ENCODE data around the gene SLC13A4. TPM values are rescaled to one million over a fixed set of nuclear protein-coding genes. Genes with fewer than 3 reads are reported as not detected.
"Not testable (repeated sequence)": the region's sequence is repeated elsewhere in the genome, so short reads cannot be mapped to it uniquely, and the experiment has no call there.

Gene SLC13A4
- total RNA-seq, 1 experiment from 2014 or later, result not detected

DNA sequence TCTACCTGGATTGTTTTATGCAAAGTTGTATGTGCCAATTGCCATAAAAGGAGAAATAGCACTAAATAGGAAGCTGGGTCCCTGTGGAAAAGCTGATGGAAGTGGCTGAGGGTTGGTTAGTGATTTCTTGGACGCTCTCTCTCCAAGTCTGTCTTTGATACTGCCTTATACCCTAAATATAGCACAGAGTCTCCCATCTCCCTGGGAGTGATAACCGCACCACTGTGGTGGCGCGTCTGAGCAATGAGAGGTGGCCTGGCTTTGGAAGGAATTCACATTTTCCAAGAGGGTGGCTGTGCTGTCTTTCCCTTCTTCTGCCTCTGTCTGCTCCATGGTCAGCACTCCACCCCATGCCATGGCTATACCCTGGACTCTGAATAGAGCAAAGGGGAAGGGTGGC lies 34.4 kb downstream of the SLC13A4 start:
- DNase-seq (ENCODE audit: low read depth), result no peak

DNA sequence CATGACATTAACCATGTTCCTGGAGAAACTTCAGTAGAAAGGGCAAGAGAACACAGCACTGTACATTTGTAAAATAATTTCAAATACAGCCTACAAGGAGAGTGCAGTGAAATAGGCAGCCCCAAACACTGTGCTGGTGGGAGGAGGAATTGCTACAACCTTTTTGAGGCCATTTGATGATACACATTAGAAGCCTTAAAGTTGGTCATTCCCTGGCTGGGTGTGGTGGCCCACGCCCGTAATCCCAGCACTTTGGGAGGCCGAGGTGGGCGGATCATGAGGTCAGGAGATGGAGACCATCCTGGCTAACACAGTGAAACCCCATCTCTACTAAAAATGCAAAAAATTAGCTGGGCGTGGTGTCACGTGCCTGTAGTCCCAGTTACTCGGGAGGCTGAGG lies 35.4 kb downstream of the SLC13A4 start:
- not testable (repeated sequence) for DNase-seq (ENCODE audit: low read depth)

DNA sequence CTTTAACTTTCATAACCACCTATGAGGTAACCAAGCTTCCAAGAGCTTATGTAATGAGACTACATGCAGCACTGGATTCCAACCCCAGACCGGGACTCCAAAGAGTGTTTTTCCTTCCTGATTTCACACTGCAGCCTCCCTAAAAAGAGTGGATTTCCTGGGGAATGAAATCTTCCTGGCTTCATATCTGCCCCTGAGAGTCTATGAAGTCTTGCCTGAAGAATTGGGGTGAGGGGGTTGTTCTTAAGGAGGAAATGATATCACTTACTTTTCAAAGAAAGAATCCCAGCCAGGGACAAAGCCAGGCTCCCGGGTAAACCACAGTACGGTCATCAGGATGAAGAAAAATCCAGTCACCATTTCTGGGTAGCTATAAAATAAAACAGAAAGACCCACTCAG lies 35.9 kb downstream of the SLC13A4 start:
- peak; percentile 70 for DNase-seq (ENCODE audit: low read depth)

DNA sequence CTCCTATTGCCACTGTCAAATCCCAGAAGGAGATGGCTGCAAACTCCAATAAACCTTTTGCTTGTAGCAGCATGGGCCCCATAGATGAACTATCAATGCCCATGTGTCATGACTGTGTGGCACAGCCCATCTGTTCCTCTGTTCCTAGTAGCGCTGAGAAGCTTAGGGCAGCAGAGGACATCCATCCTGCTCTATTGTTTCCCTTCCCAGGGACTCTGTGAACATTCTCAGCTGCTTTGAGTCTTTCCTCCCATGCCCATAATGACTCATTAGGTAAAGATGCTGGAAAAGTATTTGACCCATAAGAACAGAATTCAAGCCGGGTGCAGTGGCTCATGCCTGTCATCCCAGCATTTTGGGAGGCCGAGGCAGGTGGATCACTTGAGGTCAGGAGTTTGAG lies 37.4 kb downstream of the SLC13A4 start:
- DNase-seq (ENCODE audit: low read depth), result peak; percentile 88

DNA sequence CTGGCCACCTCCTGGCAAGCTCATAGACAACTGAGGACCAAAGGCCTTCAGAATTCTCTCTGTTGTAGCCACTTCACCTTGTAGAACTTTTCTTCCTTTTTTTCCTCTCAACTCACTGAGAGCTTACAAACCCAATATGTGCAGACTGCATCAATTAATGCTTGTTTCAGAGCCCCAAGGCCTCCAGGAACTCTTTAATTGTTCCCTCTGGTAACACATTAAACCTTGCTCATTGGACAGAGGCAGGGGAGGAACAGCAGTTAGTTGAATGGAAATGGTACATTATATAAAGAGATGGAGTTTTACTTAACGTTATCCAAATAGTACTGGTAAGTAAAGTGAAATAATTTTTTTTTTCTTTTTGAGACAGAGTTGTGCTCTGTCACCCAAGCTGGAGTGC lies 40.5 kb downstream of the SLC13A4 start:
- no peak for DNase-seq (ENCODE audit: low read depth)

DNA sequence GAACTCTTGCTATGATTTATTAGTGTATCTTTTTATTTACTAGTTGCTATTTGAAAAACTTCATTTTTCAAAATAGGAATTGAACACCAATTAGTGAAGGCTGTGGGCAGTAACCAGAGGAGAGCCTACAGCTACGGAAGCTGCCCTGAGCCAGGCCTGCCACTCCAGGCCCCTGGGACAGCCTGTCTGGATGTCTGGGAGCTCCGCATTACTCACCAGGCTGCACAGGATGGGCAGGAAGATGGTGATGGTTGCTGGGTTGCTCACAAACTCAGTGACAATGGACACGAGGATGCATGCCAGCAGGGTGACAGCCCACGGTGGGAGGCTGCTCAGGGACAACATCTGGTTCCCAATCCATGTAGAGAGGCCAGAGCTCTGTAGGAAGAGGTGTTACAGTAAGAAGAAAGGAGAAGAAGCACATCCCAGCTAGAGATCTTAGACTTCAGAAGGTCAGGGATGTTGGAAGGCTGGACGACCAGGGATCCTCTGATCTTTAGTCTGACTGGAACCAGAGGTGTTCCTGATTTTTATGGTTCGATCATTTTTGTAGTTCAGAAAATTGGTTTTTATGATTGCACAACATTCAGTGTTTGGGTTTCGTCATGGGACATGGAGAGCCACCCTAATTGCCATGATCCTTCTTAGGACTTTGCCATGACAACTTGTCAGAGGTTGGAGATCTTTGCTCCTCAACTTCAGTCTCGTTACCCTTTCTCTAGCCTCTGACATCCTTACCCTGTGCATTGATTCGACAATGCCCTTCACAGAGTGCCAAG lies 42.5 kb downstream of the SLC13A4 start:
- DNase-seq (ENCODE audit: low read depth), result peak; percentile 76

DNA sequence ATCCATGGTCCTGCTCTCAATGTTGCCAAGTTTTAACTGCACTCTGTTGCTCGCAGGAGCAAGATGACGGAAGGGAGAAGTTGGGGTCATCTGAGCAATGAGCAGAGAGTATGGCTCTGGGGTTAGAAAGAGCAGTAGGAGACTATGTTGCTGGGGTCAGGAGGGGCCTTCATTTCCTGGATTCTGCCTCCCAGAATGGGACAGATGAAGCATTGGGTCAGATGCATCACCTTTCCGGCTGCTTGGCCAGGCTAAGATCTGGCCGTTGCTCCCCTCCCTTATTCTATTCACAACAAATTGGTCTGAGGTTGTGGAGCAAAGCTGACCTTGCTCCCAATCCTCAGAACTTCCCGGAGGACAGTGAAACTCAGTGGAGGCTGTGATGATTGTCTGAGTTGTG lies 43.3 kb downstream of the SLC13A4 start:
- DNase-seq (ENCODE audit: low read depth), result peak; percentile 30

DNA sequence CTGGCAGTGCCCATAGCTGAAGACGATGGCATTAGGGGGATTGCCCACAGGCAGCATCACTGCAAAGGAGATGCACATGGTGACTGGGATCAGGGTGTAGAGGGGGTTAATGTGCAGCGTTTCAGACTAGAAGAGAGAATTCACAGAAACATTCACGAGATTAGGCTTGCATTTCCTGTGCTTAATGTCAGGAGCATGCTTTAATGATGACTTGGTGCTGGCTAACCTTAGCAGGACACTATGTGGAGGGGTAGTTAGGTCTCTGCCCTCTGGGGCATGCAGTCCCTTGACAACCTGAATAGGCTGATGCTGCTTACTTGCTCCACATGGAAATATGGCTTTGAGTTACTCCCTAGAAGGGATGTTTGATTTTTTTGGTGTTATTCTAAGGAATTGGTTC lies 43.9 kb downstream of the SLC13A4 start:
- peak; percentile 86 for DNase-seq (ENCODE audit: low read depth)

DNA sequence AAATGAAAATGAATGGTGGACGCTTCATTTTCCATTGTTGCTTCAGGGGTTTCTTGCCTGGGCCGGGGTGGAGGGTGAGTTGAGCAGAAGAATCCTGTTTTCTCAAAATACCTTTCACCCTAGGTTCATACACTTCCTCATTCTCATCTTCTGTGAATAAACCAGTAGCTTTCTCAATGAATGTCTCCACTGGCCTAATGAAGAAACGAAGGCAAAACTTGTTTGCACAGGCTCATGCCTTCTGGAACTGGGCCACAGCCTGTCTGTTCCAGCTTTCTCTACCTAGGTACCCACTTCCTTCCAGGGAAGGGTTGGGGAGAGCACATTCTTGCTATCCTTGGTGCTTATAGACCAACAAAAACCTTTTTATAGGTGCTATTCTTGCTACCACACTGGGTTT lies 44.4 kb downstream of the SLC13A4 start:
- no peak for DNase-seq (ENCODE audit: low read depth)

DNA sequence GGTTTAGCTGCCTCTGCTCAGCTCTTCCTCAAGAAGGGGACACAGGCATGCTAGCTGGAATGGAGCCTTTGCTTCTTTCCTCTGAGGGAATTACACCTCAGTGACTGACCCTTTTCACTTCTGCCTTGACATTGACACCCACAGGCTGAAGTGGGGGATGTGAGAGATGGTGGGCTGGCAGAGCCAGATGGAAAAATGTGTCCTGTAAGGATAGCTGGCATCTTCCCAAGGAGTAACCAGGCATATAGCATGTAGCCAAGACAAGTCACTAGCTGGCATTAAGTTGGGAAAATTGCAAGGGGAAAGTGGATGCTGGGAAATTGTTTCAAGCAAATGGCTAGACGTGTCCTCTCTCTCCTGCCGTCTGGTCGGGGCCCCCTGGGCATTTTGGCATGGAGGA lies 45.8 kb downstream of the SLC13A4 start:
- peak; percentile 26 for DNase-seq (ENCODE audit: low read depth)

DNA sequence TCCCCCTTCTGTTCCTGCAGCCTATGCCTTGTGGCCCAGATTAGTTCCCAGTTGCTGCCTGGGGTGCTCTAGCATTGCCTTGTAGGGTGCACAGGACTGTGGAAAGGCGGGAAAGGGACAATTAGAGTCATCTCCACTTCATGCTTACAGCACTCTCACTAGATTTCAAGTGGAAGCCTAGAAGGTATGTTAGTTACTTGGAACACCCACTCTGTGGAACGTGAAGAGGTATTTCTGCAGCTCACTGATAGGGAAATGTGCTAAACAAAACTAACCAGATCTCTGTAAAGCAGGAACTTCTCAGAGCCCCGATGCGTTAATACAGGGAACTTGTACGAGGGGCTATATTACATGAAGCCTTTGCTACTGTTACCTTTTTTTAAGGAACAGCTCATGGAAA lies 46.2 kb downstream of the SLC13A4 start:
- DNase-seq (ENCODE audit: low read depth), result no peak

DNA sequence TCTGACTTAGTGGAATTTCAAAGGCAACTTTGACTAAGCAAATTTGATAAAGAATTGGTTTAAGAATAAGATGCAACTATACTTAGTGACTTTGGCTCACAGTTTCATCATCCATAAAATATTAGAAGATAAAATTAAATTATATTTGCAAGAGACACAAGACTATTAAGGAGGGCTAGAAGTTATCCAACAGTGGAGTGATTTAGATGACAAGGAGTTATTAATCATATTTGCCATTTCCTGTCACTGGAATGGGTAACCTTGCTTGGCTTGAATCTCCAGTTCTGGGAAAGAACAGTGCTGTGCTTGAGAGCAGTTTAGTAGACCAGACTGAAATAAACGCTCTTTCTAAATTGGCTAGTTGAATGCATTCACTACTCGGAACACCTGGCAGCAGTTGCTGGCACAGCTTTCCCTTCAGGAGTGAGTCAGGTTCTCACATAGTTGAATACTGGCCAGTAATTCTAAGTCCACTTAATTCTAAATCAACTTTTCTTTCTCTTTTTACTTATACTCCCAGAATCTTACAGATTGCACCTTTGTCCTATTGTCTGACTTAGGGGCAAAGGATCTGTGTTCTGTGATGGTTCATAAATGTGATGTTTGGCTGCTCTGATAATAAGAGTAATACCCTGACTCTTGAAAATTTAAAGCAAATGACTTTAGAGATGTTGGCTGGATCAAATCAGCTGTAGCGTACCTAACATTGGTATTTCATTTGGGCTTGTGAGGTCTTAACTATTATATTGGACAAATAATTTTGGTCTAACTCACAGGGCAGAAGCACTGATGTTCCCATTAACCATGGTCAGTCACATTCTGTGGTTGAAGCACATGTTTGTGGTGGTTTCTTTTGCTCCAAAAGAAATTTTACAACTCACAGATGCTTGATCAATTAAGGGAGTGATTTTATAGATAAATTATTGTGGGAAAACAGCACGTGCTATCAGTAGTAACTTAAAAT lies 49.1 kb downstream of the SLC13A4 start:
- DNase-seq (ENCODE audit: low read depth), result peak; percentile 90

DNA sequence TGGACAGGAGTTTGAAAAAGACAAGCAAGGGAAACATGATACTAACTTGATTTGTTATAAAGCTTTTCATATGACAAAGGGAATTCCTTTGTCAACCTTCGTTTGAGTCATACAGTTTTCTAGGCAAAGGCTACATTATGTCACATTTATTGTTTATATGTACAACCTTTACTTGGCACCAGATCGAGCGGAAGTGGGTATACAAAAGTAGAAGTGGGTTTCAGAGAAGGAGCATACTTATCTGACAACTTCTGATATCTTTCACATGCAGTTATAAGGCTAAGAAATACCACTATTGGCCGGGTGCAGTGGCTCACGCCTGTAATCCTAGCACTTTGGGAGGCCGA lies 54.7 kb downstream of the SLC13A4 start:
- peak; percentile 95 for DNase-seq (ENCODE audit: low read depth)

DNA sequence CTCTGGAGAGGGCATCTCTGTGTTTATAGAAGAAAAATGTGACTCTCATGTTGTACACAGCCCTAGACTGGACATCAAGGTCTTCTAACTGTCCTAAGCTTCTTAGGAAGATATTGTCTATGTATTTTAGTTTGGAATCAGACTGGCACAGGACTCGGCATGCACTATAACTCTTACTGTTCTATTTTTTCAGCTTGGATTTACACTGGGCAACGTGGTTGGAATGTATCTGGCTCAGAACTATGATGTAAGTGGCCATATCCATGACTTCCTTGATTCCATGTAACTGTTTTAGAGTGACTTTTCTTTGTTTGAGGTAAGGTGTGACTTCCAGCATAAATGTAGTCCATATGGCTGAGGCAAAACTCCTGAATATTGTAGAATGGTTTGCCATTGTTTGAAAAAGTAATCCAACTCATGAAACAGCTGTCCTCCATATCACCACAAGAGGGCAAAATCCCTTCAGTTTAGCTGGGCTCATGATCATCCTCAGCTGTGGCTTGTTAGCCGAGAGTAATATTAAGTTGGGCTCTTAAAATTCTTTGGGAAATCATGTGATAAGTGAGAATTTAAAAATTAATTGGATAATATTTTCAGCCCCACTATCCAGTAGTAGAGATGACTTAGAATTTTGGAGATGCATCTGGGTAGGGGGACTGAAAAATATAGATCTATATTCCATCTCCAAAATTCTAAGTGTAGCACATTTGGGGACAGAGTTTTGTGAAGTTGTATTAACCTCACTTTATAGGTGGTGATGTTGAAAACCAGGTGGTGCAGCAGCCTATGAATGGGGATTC lies 55.2 kb downstream of the SLC13A4 start:
- peak; percentile 82 for DNase-seq (ENCODE audit: low read depth)

DNA sequence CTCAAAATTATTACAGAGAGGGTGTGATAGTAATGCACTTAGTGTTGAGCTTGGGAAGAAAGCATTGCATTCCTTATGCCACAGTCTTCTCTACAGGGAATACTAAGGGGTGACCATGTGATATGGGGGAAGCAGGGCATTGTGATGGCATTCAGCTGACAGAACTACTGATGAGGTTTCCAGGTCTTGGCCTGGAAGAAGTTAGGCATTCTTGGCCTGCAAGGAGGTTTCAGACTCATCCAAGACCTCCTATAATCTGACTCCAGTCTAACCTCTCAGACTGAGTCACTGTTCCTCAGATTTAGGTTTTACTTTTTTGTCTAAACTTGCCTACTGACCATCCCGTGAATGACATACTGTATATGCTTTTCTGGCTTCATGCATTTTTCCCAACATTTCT lies 57.8 kb downstream of the SLC13A4 start:
- peak; percentile 90 for DNase-seq (ENCODE audit: low read depth)

DNA sequence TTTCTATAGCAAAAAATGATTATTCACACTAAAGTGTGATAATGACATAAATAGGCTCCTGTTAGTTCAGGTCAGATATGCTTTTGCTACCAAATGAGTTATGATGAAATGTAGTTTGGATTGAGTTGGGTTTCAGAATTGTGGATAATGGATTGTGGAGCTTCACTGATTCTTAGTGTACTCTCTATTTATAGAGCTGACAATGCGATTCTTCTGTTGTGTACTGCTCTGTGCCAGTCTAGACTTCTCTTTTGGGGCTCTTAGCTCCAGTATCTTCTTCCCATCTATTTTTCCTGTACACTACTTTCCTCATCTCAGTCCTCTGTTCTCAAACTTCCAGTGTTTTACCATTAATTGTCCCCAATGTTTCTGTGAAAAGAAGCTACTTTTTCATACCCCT lies 58.2 kb downstream of the SLC13A4 start:
- DNase-seq (ENCODE audit: low read depth), result no peak

DNA sequence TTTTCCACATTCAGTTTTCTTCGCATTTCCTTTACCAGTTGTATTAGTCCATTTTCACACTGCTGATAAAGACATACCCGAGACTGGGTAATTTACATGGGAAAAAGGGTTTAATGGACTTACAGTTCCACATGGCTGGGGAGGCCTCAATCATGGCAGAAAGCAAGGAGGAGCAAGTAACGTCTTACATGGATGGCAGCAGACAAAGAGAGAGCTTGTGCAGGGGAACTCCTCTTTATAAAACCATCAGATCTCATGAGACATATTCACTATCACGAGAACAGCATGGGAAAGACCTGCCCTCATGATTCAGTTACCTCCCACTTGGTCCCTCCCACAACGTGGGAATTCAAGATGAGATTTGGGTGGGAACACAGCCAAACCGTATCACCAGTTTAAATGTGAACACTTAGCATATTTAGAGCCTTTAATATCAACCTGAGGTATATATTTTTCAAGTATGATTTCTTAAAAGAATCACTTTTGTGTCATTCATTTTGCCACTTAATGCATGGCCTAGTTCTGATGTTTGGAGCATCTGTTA lies 59.1 kb downstream of the SLC13A4 start:
- DNase-seq (ENCODE audit: low read depth), result not testable (repeated sequence)

DNA sequence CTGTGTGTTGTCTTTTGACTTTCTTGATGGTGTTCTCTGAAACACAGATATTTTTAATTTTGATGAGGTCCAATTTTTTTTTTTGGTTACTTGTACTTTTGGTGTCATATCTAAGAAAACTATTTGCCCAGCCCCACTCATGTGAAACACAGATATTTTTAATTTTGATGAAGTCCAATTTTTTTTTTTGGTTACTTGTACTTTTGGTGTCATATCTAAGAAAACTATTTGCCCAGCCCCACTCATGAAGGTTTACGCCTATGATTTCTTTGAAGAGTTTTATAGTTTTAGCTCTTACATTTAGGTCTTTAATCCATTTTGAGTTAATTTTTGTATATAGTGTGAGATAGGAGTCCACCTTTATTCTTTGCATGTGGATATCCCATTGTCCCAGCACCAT lies 60.4 kb downstream of the SLC13A4 start:
- DNase-seq (ENCODE audit: low read depth), result not testable (repeated sequence)

DNA sequence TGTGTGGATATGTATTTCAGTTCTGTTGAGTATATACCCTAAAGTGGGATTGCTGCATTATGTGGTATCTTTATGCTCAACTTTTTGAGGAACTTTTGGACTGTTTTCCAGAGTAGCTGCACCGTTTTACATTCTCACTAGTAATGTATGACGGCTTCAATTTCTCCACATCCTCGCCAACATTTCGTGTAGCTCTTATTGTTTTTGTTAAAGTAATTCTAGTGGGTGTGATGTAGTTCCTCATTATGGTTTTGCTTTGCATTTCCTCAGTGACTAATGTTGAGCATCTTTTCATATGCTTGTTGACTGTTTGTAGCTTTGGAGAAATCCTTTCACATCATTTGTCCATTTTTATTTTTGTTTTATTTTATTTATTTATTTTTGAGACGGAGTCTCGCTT lies 61.1 kb downstream of the SLC13A4 start:
- DNase-seq (ENCODE audit: low read depth), result no peak

DNA sequence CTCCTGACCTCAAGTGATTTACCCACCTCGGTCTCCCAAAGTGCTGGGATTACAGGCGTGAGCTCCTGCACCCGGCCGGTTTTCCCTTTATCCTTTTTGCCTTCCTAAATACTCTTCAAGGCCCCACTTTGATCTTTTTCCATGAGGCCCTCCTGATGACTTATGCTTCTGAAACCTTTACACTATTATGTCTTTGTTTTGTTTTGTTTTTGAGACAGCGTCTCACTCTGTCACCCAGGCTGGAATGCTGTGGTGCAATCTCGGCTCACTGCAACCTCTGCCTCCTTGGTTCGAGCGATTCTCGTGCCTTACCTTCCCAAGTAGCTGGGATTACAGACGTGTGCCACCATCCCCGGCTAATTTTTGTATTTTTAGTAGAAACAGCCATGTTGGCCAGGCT lies 61.8 kb downstream of the SLC13A4 start:
- DNase-seq (ENCODE audit: low read depth), result peak; percentile 57

DNA sequence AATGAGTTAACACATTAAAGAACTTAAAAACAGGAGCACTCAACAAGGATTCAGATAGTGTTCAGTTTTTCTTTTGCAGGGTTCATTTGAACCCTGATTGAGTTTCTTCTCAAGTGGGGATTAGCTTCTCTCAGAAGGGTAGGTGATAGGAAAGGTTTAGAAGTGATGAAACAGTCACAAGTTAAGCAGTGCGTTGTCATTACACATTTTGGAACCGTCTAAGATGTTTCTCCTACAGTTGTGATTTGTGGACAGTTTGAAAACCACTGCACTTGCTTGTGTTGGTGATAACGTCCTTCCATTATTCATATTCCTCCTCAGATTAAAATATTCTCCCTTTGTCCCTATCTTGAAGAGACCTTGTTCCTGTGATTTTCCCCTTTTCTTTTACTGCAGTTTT lies 62.9 kb downstream of the SLC13A4 start:
- DNase-seq (ENCODE audit: low read depth), result no peak

DNA sequence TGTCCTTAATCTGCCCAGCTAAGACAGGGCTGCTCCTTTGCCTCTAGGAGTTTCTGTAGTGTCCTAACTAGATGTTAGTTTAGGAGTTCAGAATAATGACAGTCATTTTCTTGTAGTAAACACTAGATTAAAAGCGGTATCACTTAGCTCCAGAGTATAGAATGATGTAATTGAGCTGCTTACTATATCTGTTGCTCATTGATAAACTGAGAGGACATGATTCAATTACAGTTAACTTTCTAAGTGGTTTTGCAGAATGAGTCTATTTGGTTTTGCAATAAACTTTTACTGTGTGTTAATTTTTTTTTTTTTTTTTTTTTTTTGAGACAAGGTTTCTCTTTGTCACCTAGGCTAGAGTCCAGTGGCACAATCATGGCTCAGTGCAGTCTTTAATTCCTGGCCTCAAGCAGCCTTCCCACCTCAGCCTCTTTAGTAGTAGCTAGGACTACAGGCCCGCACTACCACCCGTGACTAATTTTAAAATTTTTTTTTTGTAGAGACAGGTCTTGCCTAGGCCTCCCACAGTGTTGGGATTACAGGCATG lies 63.9 kb downstream of the SLC13A4 start:
- DNase-seq (ENCODE audit: low read depth), result peak; percentile 71
